ENCODE measurements around the gene PAX6. TPM values are rescaled to one million over a fixed set of nuclear protein-coding genes. Genes with fewer than 3 reads are reported as not detected.
A peak's percentile ranks its signal among the peaks of the same experiment; 100 is the strongest.
"Not testable (repeated sequence)": the region's sequence is repeated elsewhere in the genome, so short reads cannot be mapped to it uniquely, and the experiment has no call there.

Gene PAX6
- total and polyA plus RNA-seq, 2 donors (not counting 1 experiment from before 2014, with no cell fraction given): 0.44 TPM; not detected in 1

GRCh38 chr11:31761636-31762035 lies 49.5 kb downstream of the PAX6 start:
- no peaks in the 10 kb centered on the region for H3K79me2 ChIP-seq (ENCODE audit: control insufficient read depth, insufficient read depth, low read length)
- no peak overlapping the region for H3K27ac ChIP-seq (ENCODE audit: insufficient read depth, low read length)
- H2AFZ ChIP-seq (ENCODE audit: low read length): no peak overlapping the region
- H3K9me3 ChIP-seq (ENCODE audit: control insufficient read depth, insufficient read depth, low read depth, low read length): no peaks in the 10 kb centered on the region
- H3K4me2 ChIP-seq (ENCODE audit: extremely low read depth, insufficient read depth, low read length): no peak overlapping the region
- no peak for TF ChIP-seq EZH2 (IDR thresholded peaks at IDR 0.05; ENCODE audit: low read length, missing control alignments)
- TF ChIP-seq, protein P1, sequence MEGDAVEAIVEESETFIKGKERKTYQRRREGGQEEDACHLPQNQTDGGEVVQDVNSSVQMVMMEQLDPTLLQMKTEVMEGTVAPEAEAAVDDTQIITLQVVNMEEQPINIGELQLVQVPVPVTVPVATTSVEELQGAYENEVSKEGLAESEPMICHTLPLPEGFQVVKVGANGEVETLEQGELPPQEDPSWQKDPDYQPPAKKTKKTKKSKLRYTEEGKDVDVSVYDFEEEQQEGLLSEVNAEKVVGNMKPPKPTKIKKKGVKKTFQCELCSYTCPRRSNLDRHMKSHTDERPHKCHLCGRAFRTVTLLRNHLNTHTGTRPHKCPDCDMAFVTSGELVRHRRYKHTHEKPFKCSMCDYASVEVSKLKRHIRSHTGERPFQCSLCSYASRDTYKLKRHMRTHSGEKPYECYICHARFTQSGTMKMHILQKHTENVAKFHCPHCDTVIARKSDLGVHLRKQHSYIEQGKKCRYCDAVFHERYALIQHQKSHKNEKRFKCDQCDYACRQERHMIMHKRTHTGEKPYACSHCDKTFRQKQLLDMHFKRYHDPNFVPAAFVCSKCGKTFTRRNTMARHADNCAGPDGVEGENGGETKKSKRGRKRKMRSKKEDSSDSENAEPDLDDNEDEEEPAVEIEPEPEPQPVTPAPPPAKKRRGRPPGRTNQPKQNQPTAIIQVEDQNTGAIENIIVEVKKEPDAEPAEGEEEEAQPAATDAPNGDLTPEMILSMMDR (conservative IDR thresholded peaks at IDR 0.05 in 1 of 2, IDR thresholded peaks at IDR 0.05 in 1 of 2; ENCODE audit: low read depth in 1 of 2, low read length in 2 of 2): no peak
- no peak overlapping the region for H3K4me3 ChIP-seq (replicated peaks in 1 of 4; ENCODE audit: control extremely low read depth in 1 of 4, insufficient read depth in 1 of 4, low read depth in 3 of 4, low read length in 4 of 4)
- no peaks in the 10 kb centered on the region for H4K20me1 ChIP-seq (ENCODE audit: control insufficient read depth, extremely low read depth, insufficient read depth, low read length)
- DNase-seq (ENCODE audit: low read depth in 2 of 2): no peak
- H3K36me3 ChIP-seq (ENCODE audit: control insufficient read depth, insufficient read depth, low read length): no peaks in the 10 kb centered on the region
- H3K9ac ChIP-seq (ENCODE audit: insufficient read depth, low read length): no peak overlapping the region
- H3K4me1 ChIP-seq (ENCODE audit: control insufficient read depth, extremely low read depth, insufficient read depth, low read length): no peaks in the 10 kb centered on the region
- H3K27me3 ChIP-seq (ENCODE audit: control insufficient read depth, insufficient read depth, low read length): no peaks in the 10 kb centered on the region

- H3K36me3 ChIP-seq (ENCODE audit: control insufficient read depth, insufficient read depth, low read length): no peaks in the 10 kb centered on the region
- H3K27ac ChIP-seq (ENCODE audit: insufficient read depth, low read length): no peak overlapping the region
- H3K4me2 ChIP-seq (ENCODE audit: extremely low read depth, insufficient read depth, low read length): no peak overlapping the region
- H3K9me3 ChIP-seq (ENCODE audit: control insufficient read depth, insufficient read depth, low read depth, low read length): no peaks in the 10 kb centered on the region
- DNase-seq (ENCODE audit: low read depth in 2 of 2): peak in 1 of 2 donors; percentile 11
- no peaks in the 10 kb centered on the region for H3K4me1 ChIP-seq (ENCODE audit: control insufficient read depth, extremely low read depth, insufficient read depth, low read length)
- H2AFZ ChIP-seq (ENCODE audit: low read length): no peak overlapping the region
- H4K20me1 ChIP-seq (ENCODE audit: control insufficient read depth, extremely low read depth, insufficient read depth, low read length): no peaks in the 10 kb centered on the region
- no peaks in the 10 kb centered on the region for H3K27me3 ChIP-seq (ENCODE audit: control insufficient read depth, insufficient read depth, low read length)
- no peaks in the 10 kb centered on the region for H3K79me2 ChIP-seq (ENCODE audit: control insufficient read depth, insufficient read depth, low read length)
- no peak overlapping the region for H3K9ac ChIP-seq (ENCODE audit: insufficient read depth, low read length)
- no peak overlapping the region for H3K4me3 ChIP-seq (replicated peaks in 1 of 4; ENCODE audit: control extremely low read depth in 1 of 4, insufficient read depth in 1 of 4, low read depth in 3 of 4, low read length in 4 of 4)
- no peak for TF ChIP-seq EZH2 (IDR thresholded peaks at IDR 0.05; ENCODE audit: low read length, missing control alignments)
- TF ChIP-seq, protein P1 (conservative IDR thresholded peaks at IDR 0.05 in 1 of 2, IDR thresholded peaks at IDR 0.05 in 1 of 2; ENCODE audit: low read depth in 1 of 2, low read length in 2 of 2): no peak
Measured at GRCh38 chr11:31757260-31757835, 53.8 kb downstream of the PAX6 start.

- Histone ChIP-seq H3K79me2 (ENCODE audit: control insufficient read depth, insufficient read depth, low read length) (no peaks in the 10 kb centered on the region), H3K4me2 (ENCODE audit: extremely low read depth, insufficient read depth, low read length) (no peak overlapping the region), H3K9me3 (ENCODE audit: control insufficient read depth, insufficient read depth, low read depth, low read length) (no peaks in the 10 kb centered on the region), H3K9ac (ENCODE audit: insufficient read depth, low read length) (no peak overlapping the region), H3K4me3 (replicated peaks in 1 of 4; ENCODE audit: control extremely low read depth in 1 of 4, insufficient read depth in 1 of 4, low read depth in 3 of 4, low read length in 4 of 4) (no peak overlapping the region), H3K27ac (ENCODE audit: insufficient read depth, low read length) (no peak overlapping the region), H3K36me3 (ENCODE audit: control insufficient read depth, insufficient read depth, low read length) (no peaks in the 10 kb centered on the region), H4K20me1 (ENCODE audit: control insufficient read depth, extremely low read depth, insufficient read depth, low read length) (no peaks in the 10 kb centered on the region), H2AFZ (ENCODE audit: low read length) (no peak overlapping the region), H3K4me1 (ENCODE audit: control insufficient read depth, extremely low read depth, insufficient read depth, low read length) (no peaks in the 10 kb centered on the region), H3K27me3 (ENCODE audit: control insufficient read depth, insufficient read depth, low read length) (no peaks in the 10 kb centered on the region)
- no peak for TF ChIP-seq EZH2 (IDR thresholded peaks at IDR 0.05; ENCODE audit: low read length, missing control alignments)
- TF ChIP-seq, protein P1 (conservative IDR thresholded peaks at IDR 0.05 in 1 of 2, IDR thresholded peaks at IDR 0.05 in 1 of 2; ENCODE audit: low read depth in 1 of 2, low read length in 2 of 2): no peak
- DNase-seq (ENCODE audit: low read depth in 2 of 2): no peak
Measured at GRCh38 chr11:31747581-31747980, 63.5 kb downstream of the PAX6 start.

GRCh38 chr11:31740731-31741368 lies 70.3 kb downstream of the PAX6 start:
- not testable (repeated sequence) for H2AFZ ChIP-seq (ENCODE audit: low read length); H3K36me3 ChIP-seq (ENCODE audit: control insufficient read depth, insufficient read depth, low read length); H3K27me3 ChIP-seq (ENCODE audit: control insufficient read depth, insufficient read depth, low read length); H3K4me1 ChIP-seq (ENCODE audit: control insufficient read depth, extremely low read depth, insufficient read depth, low read length); H3K27ac ChIP-seq (ENCODE audit: insufficient read depth, low read length); DNase-seq (ENCODE audit: low read depth in 2 of 2); H3K79me2 ChIP-seq (ENCODE audit: control insufficient read depth, insufficient read depth, low read length); H3K4me2 ChIP-seq (ENCODE audit: extremely low read depth, insufficient read depth, low read length); H3K4me3 ChIP-seq (replicated peaks in 1 of 4; ENCODE audit: control extremely low read depth in 1 of 4, insufficient read depth in 1 of 4, low read depth in 3 of 4, low read length in 4 of 4); H3K9ac ChIP-seq (ENCODE audit: insufficient read depth, low read length); H4K20me1 ChIP-seq (ENCODE audit: control insufficient read depth, extremely low read depth, insufficient read depth, low read length); H3K9me3 ChIP-seq (ENCODE audit: control insufficient read depth, insufficient read depth, low read depth, low read length)

Data from fibroblast of lung (primary cell).